HG03354 (cell line): ENCODE data around the gene ACTL6B.
"Not testable (repeated sequence)": the region's sequence is repeated elsewhere in the genome, so short reads cannot be mapped to it uniquely, and the experiment has no call there.

Source experiments
- ATAC-seq: cut with Tn5 transposase; IDR thresholded peaks from one replicate; pipeline ENCODE4 v1.9.1; 2021; ENCODE audit warnings: mild to moderate bottlenecking; ENCODE audit not compliant: unreplicated experiment, poor library complexity, severe bottlenecking

The ACTL6B gene

DNA sequence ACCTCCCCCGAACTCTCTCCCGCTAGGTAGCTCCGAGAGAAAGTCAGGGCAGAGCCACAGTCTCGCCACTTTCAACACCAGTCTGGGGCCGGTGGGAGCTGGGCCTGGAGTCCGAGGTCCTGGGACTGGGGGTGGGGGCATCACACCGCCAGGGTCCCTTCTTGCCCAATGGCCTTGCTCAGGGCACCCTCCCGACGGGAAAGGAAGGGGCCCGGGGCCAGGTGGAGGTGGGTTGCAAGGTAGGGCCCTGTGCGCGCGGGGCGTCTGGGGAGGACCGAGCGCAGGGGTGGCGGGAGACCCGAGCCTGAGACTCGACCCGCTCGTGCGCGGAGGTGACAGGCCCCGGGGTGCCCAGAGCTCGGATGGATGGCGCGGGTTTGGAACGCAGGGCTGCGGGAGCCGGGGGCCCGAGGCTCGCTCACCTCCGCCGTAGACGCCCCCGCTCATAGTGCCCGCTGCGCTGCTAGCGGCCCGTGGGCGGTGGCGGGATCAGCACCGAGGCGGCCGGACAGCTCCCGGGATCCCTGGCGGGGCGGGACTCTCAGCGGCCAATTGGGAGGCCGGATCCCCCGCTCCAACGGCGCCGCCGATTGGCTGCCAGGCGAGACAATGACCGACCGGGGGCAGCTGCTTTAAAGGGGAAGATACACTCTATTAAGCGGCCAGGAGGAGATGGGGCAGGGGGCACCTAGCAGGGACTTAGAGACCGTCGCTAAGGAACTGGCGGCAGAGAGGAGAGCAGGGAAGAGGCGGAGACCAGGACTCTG lies at the start of gene ACTL6B:
Gene ACTL6B (minus strand): TSS at position 541 of the 767 bp plus-strand sequence. CDS start 94 bp downstream, at position 447.
- ATAC-seq = no peak

DNA sequence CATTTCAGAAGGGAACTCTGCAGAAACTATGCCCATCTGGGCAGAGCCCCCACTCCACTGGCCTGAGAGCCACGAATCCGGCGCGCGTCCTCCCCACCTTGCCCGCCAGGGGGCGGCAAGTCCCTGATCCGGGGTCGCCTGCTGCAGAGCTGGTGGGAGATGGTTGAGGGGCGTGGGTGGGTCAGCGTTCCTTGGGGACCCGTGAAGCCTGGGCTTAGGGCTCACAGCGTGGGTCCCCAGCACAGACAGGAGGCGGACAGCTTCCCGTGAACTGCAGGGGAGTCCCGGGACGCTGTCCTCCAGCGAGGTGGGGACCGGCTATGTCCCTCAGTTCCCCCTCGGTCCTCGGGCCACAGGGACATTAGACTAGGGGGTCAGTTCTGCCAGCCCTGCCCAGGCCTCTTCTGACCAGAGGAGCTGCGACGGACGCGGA lies 49.1 kb upstream of the ACTL6B start:
- peak; percentile 72 for ATAC-seq

DNA sequence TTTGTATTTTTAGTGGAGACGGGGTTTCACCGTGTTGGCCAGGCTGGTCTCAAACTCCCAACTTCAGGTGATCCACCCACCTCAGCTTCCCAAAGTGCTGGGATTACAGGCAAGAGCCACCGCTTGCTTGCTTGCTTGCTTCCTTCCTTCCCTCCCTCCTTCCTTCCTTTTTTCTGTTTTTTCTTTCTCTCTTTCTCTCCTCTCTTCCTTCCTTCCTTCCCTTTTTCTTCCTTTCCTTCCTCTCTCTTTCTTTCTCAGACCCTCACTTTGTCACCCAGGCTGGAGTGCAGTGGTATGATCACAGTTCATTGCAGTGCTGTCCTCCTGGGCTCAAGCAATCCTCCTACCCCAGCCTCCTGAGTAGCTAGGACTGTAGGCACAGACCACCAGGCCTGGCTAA lies 44.8 kb upstream of the ACTL6B start:
- ATAC-seq = not testable (repeated sequence)

DNA sequence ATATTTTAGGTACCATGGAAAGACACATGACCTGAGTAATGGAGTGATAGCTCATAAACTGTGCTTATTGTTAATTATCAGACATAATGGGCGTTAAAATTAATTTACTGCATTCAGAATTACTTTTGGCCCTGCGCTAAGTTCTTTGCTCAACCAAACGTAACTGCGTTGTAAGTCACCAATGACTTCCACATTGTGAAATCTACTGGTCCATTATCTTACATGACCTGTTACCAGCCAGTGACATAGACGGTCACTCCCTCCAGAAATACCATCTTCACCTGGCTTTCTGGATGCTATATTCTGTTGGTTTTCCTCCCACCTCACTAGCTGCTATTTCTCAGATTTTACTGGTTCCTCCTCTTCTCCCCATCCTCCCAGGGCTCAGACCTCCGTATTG lies 42.8 kb upstream of the ACTL6B start:
- no peak for ATAC-seq

DNA sequence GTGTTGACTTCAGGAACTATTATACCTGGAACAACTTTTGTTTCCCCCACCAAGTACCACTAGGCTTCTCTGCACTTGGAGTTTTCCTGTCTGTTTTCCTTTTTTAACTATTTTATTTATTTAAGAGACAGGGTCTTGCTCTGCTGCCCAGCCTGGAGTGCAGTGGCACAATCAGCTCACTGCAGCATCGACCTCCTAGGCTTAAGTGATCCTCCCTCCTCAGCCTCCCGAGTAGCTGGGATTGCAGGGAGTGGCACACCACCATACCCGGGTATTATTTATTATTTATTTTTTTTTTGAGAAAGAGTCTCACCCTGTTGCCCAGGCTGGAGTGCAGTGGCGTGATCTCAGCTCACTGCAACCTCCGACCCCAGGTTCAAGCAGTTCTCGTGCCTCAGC lies 39.9 kb upstream of the ACTL6B start:
- ATAC-seq = no peak

DNA sequence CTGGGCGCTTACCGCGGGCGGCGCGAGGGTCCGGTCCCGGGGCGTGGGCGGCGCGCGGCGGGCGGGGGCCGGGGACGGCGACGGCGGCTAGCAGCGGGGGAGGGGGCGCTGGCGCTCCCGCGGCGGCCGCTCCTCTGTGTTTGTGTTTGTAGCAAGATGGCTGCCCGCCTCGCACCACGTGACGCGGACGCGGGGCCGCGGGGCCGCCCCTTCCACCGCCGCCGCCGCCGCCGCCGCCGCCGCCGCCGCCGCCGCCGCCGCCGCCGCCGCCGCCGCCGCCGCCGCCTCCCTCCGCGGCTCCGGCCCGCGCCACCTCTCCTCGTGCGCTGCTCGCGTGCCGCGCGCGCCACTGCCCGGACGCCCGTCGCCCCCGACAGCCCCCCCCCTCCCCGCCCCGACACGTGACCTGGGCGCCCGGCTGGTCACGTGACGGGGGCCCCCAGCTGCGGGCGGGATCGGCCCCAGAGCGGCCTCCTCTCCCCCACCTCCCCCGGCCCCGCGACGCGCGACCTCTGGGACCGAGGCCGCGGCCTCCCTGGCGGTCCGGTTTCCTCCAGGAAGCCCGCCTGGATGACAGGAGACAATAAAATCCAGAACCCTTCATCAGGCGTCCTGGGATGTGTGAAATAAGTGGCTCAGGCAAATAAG lies 38.0 kb upstream of the ACTL6B start, which contains the start of gene GIGYF1:
Gene GIGYF1 (minus strand): TSS at position 153 of the 648 bp plus-strand sequence. CDS start 6,012 bp downstream, outside the sequence.
- ATAC-seq = peak; percentile 69

DNA sequence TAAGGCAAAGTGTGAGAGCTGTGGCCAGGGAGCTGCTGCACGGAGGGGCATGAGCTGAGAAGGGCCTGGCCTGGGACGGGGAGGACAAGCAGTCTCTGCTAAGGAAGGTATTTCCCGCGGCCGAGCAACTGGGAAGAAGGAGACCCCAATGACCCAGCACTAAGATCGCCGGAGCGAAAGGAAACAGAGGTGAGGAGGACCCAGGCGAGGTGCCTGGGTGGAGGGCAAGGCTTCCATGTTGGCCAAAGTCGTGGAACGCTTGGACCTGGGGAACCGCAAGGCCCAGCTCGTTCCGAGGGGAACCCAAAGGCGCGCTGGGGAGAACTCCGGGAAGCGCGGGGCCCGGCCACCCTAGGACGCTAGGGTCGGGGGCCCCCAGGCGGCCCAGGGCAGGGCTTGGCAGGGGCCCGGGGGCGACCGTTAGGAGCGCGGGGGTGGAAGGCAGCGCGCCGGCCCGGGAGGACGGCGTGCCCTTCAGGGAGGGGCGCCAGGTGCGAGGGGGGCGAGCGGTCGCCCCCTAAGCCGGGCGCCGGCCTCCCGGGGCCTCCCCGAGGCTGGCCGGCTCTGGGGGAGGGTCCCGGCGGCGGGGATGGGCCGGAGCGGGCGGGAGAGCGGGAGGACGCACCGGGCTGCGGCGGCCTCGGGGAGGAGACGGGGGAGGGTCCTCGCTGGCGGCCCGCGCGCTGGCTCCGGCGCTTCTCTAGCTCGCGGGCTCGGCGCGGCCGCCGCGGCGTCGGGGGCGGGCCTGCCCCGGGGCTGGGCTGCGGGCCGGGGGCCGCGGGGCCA lies 37.3 kb upstream of the ACTL6B start:
- peak; percentile 31 for ATAC-seq

DNA sequence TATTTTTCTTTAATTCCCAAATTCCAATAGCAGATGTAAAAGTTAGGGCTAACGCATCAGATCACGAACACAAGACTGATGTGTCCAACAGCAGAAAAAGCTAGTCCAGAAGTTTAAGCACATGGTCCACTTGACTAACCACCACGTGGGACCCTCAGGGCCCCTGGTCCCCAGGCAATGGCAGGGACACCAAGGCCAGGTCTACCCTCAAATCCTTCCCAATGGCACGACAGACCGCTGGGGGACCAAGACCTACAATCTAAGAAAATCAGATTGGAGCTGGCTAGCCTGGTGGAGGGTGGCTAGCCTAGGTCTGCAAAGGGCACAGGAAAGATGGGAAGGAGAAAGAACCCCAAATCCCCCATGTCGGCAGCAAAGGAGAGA lies 36.3 kb upstream of the ACTL6B start:
- ATAC-seq = no peak

DNA sequence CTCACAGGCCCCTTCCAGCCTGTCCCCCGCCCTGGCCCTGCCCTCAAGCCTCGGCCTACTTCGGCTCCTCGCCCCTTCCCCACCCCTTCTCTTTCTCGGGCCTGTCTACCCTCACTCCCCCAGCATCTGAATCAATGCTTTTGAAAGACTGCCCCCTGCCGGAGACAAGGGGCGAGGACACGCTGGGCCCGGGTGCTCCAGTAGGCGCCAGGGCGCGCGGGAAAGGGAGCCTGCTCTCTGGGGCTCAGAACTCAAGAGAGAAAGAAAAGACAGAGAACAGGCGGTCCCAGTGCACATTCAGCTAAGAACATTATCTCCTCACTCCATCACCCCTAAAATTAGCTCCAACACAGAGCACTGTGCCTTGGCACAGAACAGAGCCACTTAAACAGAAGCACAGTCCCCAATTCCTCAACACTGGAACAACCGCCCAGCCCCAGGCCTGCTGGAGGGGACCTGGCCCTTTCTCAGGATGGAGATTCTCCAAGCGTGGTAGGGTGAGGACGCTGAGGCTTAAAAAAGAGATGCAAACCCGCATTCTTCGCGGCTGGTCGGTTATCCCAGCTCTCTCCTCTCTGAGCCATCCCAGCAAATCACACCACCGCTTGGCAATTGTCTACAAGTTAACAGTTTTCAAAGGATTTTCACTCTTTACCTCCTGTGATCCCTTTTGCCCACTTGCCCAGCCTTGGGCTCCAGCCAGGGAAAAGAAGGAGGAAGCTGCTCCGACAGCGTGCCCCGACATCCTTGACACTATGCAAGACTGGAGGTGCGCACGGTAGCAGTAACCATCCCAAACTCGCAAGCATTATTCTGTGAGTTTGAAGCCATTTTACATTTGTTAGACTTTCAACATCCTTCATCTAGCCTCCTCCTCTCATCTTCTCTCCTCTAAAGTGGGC lies 35.7 kb upstream of the ACTL6B start:
- ATAC-seq = peak; percentile 45

DNA sequence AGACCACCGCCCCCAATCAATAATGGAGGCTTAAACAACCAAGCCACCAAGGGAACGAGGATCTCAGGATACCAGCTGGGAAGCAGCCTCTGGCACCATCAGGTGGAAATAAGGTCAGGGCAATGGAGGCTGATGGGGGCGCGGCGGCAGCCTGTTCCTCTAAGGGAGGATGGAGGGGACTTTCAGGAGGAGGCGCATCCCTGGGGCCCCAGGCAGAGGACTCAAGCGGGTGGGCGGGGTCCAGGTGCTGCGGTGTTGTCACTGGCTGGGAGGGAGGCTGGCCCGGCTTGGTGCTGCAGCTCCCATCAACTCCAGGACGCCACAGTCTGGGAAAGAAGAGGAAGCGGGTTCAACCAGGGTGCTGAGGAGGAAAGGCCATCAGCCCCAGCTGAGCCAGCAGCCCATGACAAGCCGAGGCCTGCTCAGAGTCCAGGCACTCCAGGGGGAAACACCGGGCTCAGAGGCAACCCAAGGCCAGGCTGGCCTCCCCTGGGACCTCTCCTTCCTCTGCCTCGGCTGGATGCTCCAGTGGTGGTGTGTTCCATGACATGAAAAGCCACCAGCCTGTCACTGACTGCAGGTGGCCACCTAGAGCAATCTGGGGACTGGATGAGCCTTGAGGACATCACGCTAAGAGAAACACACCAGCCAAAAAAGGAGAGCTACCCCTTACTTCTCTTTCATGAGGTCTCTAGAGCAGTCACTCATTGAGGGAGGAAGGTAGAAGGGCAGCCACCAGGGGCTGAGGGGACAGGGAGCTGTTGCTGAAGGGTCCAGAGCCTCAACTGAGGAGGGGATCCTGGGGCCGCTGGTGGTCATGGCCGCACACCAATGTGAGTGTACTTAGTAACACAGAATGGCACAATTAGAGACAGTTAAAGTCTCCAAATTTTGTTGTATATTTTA lies 33.2 kb upstream of the ACTL6B start:
- no peak for ATAC-seq

DNA sequence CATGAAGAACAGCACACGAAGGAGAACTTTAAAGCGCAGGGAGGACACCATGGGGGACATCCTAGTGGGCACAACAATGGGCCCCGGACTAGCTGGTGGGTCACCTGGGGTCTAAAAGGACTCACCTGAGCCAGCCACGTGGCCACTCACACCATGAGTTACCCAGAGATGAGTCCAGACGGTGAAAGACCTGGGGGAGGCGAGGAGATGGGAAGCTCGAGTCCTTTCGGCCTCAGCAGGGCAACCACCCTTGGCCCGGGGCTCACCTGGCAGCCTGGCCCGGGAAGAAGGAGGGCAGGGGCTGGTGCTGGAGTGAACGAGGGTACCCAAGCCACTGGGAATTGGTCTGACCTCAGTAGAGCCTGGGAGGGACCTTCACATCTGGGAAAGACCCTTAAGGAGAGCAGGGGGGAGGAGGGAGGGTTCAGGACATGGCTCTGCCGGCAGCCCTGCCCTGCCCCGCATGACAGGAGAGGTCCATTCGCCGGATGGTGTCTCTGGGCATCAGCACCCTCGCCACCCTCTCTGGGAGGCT lies 32.1 kb upstream of the ACTL6B start:
- ATAC-seq = no peak

DNA sequence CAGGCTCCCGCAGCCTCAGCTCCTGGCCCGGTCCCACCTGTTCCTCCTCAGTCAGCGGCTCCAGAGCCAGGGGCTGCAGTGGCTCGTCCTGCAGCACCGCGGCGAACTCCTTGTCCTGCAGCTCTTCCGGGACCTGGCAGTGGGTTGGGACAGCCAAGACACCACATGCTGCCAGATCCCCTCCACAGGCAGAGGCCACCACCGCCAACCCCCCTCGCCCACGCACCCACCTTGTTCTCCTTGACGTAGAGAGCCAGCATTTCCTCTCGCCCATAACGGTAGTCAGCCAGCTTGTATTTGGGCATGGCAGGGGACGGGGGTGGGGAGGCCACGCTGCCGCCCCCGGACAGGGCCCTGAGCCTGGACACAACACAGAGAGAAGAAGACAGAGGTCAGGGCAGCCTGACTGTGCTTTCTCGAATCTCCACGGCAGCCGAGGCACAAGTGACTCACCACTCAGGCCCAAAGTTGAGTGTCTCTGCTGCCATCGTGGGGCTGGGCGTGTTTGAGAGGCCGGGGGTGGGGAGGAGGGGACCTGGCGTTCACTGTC lies 31.6 kb upstream of the ACTL6B start:
- no peak for ATAC-seq

DNA sequence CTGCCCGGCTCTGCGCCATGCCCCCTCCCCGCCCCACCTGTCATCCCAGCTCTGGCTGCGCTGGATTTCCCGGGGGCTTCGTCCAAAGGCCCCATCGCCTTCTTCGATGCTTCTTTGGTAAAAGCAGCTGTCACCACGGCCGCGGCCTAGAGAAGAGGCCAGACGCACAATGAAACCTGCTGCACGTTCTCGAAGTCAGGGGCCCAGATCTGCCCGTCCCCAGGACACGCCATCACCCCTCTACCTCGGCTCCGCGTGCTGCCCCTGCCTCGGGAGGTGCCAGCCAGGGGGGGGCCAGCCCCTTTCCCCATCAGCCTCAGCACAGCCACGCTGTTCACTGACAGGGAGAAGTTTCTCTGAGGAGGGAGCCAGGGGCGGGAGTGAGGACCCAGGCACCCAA lies 31.0 kb upstream of the ACTL6B start:
- no peak for ATAC-seq

DNA sequence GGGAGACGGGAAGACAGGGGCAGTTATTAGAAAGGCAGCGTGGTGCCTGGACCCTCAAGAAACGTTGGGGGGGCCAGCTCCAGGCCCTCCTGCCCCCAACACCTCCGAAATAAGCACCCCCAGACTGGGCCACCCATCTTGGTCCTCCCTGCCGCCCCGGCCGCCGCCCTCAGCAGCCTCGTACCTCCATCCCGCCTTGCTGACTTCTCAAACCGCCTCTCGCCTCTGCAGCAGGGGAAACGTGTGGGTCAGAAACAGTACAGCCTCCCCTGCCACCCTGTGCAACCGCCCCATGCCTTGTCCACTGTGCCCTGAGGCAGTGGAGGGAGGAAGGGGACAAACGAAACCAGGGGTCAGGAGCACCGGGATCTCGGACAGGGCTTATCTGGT lies 30.6 kb upstream of the ACTL6B start:
- ATAC-seq = no peak

DNA sequence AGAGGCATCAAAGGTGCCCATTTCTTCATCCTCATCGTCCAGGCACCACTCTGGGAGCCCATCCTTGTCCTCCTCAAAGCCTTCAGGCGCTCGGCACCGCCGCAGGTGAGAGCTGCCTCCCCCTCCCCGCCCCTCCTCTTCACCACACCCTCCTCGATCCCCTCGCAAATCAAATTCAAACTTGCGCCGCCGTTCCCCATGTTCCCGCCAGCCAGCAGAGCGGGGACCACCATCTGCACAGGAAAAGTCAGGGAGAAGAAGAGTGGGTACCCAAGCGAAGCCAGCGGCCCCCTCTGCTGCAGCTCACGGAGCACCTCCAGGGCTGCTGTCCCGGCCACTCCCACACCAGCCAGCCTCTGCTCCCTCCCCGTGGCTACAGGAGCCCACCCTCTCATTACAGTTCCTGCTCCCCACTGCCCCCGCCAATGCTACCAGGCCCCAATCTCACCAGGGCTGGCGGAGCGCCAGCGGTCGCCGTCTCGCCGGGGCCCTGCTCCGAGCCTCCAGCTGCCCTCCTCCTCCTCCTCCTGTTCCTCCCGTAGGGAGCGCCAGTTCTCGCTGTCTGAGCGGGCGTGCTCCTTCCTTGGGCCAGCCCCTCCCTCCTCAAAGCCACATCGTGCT lies 30.1 kb upstream of the ACTL6B start:
- no peak for ATAC-seq

DNA sequence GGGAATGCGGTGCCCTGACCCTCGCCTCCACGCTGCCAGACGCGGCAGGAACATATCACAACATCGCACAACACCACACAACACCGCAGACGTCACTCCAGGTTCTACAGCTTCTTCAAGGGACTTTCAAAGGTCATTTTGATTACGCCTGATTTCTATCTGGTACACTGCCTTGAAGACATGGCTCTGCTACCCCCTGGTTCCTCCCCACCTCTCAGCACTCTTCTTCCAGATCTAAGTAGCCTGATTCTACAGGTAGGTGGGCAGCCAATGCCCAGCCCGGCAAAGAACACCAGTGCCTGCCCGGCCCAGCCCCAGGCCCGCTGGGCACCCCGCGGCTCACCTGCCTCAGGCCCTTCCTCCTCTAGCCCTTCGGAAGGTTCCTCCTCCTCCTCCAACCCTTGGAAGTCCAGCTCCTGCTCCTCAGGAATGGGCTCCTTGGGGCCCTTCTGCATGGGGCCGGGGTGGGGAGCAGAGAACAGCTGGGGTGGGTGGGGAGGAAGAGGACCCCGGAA lies 29.4 kb upstream of the ACTL6B start:
- no peak for ATAC-seq

DNA sequence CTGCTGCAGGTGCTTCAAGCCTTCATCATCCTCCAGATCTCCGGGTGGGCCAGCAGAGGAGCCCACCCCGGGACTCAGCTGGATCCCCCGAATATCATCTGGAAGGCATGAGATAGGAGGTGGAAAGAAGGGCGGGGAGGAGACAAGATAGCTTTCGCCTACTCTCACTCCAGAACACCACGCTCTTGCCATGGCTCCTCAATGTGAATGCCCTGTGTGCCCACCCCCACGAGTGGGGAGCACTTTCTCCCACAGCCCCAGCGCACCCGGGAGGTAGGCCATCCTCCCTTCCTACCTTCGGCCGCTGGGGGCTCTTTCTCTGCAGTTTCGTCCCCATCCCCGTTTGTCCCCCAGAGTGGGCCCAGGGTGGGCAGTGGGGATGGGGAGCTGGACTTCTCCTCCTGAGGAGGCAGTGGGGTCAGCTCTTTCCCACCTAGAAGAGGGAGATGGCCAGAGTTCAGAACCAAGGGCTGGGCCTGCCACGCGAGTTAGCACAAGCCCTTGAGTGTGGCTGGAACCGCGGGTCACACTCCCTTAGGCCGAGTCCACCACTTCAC lies 28.9 kb upstream of the ACTL6B start:
- no peak for ATAC-seq
